Thyroid gland (tissue), 4 donors: ENCODE data around the gene AMN.

Experiments
- CTCF ChIP-seq, 6 experiments: fragments of 200-600 bp in 3 of 6; fragments of 450-650 bp in 3 of 6; sonication (generic) in 3 of 6; IDR thresholded peaks; one replicate each; pipeline ENCODE4 v1.5.1; 2016 to 2019; ENCODE audit warnings: antibody characterized with exemption in 6 of 6, mild to moderate bottlenecking in 2 of 6, inconsistent platforms in 1 of 6, moderate library complexity in 1 of 6
- POLR2A ChIP-seq, 2 donors: fragments of 450-650 bp; IDR thresholded peaks; one replicate each; pipeline ENCODE4 v1.6.1; 2017; ENCODE audit warnings: antibody characterized with exemption in 2 of 2, mild to moderate bottlenecking in 2 of 2, moderate library complexity in 1 of 2

GRCh38 chr14:102939329-102939728 is 16.9 kb downstream of the AMN start:
- TF ChIP-seq CTCF (IDR thresholded peaks at IDR 0.05), result no peak
- no peak for TF ChIP-seq POLR2A (IDR thresholded peaks at IDR 0.05)
